COR-L47 (cell line): ENCODE data around the gene PSRC1.
"Not testable (repeated sequence)": the region's sequence is repeated elsewhere in the genome, so short reads cannot be mapped to it uniquely, and the experiment has no call there.

Experiments used
- DNase-seq: peaks from one replicate; lab custom pipeline; 2025; lab: John Stamatoyannopoulos, UW

Gene PSRC1

DNA sequence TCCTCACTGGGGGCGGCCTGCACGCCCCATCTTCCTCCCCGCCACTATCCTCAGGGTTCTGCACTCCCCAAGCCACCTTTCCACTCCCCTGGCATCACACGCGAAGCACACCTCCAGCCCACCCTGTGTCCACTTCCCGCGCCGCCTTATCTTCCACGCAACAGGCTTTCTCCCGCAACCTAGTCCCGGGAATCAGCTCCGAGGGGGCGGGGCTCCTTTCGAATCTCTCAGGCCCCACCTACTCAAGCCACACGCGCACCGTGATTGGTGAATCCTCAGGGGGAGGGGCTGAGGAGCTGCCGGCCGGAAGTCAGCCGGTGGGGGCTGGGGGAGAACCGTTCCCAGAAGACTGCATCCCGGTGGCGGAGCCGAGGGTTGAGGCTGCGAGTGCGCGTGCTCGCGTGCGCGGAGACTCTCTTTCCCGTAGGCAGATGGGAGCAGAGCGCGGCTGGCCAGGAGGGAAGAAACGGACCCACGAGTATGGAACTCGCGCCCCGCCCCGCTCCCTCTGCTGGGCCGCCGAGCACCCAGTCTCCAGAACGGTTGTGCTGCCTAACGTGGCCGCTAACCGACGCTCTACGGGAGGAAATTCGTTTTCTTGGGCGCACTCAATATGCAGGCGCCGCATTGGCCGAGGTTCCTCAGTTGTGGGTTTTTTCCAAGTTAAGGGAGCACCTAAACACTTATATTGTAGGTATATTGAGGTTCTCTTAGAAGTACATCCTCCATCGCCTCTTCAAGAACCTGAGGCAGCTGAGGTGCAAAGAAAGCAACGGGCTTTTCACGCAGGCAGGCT is at the start of gene PSRC1:
PSRC1 (minus strand) TSS at position 194 of the 796 bp plus-strand sequence.
- DNase-seq: peak; percentile 99

DNA sequence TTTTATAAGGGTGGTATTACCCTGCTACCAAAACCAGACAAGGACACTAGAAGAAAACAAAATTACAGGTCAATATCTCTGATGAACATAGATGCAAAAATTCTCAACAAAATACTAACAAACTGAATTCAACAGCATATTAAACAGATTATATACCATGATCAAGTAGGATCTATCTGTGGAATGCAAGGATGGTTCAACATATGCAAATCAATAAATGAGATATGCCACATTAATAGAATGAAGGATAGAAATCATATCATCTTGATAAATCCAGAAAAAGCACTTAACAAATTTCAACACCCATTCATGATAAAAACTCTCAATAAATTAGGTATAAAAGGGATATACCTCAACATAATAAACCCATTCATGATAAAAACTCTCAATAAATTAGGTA is 48.2 kb upstream of the PSRC1 start:
- DNase-seq: no peak

DNA sequence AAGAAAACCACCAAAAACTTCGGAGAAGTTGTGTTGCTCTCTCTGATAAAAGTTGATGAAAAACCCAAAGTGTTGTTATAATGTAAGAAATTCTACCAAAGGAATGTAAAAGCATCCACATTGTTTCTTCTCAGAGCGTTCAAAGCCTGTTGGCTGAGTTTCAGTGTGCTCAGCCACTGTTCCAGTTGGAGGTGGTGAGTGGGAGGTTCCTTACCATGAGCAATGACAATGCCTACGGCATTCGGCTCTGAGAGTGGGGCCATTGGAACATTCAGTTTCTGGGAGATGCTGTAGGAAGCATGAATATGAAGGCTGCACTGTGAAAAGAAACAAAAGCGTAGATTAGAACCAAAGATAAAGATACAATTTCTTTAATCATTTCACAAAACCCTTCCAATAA is 44.3 kb upstream of the PSRC1 start:
- no peak for DNase-seq

DNA sequence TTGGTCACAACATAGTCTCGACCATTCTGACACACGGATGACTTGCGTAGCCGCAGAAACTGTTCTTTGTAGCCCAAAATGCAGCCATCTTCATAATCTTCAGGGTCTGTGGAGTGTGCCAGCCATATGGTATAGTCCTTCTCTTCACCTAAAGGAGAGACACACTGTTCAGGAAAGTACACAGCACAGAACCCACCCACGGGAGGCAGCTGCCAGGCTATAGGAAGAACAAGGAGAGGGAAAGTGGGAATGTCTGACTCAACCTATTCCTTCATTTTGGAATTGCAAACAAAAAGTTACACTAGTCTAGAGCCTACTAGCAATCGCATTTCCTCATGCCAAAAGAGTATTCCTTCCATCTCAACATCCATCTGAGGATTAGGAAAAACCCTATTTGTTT is 40.0 kb upstream of the PSRC1 start:
- DNase-seq: no peak

DNA sequence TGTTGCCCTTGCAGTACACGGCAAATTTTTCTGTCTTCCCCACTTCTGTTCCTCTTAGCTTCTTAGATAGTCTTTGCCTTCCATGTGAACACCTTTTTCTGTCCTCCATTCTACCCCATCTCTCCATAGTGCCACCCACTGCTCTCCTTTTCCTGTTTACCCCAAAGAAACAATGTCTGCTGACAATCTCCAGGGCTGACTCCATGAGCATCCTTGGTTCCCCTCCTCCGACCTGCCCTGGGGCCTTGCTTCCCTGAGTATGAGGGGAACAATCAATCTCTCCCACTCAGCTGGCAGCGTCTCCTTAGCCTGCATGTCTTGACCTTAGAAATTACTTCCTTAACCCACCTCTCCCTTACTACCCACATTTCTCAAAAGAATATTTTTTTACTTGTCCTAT is 36.2 kb upstream of the PSRC1 start:
- no peak for DNase-seq

DNA sequence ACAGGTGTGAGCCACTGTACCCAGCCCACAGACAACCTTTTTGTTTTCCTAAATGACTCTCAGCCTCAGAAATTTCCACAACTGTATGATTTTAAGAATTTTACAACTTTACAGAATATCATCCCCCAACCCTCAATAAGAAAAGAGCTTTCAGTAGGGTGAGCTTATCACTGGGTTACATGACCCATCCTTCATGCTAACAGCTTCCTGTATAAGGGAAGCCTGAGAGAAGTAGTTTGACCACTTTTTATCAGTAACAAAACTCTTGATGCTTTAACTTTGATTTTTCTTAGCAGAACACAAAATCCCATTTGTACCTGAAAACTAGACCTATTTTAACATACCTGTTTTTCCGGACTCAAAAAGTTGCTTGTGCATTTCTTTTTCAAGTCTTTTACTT is 33.6 kb upstream of the PSRC1 start:
- no peak for DNase-seq

DNA sequence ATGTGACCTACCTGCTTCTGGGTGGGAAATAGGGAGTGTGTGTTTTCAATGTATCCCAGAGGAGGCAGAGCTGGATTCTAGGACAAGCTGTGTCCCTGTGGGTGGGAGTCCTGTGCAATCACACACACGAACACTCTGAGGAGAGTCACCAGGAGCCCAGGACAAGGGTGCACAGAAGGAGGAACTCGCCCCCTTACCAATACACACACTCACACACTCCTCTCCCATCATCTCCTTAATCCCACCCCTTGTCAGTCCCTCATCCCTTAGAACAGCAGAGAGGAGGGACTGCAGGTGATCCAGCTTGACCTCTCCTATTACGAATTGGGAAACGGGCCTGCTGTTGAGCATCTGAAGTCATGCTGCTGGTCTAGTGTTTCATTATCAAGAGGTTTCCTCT is 32.3 kb upstream of the PSRC1 start:
- no peak for DNase-seq

DNA sequence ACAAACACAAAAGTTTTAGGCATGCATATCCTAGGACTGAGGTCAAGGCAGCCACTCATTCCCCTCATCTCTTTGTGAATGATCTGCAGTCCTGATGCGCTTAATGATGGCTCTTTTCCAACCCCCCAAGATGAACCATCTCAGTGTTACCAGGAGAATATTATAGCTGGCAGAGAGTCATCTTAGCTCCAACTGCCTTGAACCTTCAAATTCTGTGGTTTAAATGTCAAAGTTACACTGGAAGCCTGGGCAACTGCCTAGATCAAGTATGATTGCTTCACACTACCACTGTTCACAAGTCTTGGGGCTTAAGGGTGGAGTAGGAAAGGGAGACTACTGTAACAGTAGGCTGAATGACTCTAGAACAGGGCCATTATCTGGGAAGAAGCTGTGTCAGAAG is 31.9 kb upstream of the PSRC1 start:
- DNase-seq: no peak

DNA sequence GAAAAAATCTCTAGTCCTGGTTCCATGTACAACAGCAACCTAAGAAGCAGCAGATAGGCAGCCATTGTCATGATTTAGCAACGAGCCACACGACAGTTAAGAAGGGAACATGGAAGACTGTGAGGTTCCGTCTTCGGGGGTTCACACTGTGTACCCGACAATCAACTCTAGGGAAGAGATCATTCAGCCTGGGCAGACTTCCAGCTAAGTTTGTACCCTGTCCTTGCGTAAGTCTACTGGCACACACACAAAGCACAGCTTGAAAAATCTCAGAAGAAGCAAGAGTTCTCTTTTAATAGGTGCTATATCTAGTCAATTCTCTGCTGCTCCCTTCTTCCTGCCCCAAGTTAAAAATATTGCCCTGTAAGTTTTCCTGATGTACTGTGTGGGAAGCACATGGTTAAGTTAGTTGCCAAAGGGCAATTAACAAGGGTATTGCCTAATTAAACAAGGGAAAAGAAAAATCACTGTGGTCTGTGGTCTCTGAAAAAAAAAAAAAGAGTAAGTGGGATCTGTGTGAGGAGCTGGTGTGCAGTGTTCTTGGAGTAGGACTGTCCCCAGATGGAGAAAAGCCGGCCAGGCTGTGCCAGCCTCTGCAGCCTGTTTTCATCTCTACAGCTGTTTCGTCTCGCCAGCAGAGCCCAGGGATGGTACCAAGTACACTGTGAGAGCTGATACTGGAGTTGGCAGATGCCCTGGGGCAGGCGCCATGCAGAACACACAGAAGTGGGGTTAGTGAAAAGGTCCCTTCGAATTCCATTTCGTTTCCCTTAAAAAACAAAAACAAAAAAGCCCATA is 30.2 kb upstream of the PSRC1 start:
- no peak for DNase-seq

DNA sequence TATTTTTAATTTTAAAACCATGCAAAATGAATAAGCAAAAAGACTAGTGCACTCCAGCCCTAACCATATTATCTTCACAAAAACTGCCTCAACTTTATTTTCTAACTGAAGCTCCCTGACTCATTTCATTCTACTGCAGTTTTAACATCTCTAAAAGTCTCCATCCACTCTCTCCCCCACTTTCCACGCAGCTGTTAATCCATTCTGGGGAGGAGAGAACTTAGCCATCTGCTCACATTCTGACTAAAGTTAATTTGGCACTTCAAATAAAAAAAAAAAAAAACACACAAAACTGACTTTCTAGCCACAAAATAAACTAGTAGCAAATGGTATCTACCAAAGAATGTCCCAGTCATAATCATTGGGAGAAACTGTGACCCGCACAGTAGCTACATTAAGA is 29.3 kb upstream of the PSRC1 start:
- no peak for DNase-seq

DNA sequence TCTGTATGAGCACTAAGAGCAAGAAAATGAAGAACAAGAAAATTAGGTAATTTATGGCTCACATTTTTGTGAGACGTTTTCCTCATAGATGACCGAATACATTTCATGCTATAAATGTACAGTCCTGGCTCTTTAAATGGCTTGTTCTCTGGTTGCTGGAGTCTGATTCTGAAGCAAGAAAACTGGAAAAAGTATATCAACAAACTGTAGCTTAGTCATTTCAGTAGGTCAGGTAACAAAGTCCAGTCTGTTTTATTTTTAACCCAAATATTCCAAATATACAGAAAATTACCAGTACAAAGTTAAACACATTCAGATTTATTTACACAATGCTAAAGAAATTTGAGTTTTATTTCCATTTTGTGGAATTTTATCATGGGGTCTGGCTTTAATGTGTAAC is 26.4 kb upstream of the PSRC1 start:
- DNase-seq: no peak

DNA sequence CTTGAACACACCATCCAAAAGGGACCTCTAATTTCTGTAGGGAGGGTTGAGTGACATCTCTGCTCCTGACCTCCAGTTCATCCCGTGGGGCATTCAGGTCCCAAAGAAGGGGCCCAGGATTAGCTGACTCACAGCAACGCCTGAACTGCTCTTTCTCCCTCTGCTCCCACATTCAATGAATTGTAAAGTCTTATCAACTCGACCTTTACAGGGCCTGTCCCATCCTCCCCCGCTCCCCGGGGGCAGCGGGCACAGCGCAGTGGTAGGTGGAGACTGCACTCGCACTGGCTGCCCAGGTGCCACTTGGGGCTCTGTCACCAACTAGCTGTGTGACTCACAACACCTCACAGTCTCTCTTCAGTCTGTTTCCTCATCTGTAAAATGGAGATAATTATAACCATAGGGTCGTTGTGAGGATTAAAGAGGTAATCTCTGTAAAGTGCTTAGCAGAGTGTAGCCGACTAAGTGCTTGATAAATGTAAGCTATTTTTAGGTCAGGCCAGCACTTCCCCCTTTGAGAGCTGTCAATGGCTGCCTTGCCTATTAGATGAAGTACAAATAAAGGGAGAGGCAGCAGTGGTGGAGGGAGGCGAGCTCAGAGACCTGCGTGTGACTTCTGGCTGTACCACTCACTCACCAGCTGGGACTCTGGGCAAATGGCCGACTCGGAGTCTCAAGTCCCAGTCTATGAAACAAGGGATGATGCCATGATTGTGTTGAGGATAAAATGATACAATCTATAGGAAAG is 24.5 kb upstream of the PSRC1 start:
- DNase-seq: no peak

DNA sequence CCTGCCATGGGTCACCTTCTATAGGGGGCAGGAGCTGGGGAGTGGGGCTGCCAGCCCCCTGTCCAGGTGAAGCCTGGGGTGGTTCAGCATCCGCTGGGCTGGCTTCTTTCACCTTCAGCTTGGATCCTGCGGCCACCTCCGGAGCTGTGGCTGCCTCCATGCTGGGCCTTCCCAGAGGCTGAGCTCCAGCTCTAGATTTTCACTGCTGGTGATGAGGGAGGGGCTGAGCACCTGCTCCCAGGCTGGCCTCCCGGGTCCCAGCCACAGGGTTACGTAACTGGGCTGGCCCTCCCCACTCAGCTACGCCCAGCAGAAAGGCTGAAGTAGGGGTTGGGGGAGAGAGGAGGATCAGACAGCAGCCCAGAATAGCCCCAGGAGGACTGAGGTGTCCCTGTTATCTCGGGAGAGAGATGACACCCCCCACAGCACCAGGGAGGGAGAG is 23.9 kb upstream of the PSRC1 start, which contains the start of gene MYBPHL:
MYBPHL (minus strand) TSS at position 180 of the 442 bp plus-strand sequence; CDS start at position 160, 20 bp downstream.
- DNase-seq: no peak

DNA sequence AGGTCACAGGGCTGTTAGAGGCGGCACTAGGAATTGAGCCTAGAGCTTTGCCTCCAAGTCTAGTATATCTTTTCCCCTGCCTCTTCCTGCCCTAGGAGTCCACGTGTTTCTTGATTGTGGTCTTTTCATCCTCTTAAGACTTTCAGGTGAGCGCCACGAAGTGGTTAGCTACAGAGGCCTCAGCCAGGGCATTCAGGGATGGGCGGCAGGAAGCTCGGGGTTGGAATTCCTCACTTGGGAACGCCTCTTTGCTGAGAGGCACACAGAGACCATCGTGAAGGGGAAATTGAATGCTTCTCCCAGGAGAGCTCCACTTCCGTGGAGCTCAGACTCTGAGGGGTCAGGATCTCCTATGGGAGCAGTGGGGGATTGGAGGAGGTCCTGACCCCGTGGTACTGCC is 23.0 kb upstream of the PSRC1 start:
- not testable (repeated sequence) for DNase-seq

DNA sequence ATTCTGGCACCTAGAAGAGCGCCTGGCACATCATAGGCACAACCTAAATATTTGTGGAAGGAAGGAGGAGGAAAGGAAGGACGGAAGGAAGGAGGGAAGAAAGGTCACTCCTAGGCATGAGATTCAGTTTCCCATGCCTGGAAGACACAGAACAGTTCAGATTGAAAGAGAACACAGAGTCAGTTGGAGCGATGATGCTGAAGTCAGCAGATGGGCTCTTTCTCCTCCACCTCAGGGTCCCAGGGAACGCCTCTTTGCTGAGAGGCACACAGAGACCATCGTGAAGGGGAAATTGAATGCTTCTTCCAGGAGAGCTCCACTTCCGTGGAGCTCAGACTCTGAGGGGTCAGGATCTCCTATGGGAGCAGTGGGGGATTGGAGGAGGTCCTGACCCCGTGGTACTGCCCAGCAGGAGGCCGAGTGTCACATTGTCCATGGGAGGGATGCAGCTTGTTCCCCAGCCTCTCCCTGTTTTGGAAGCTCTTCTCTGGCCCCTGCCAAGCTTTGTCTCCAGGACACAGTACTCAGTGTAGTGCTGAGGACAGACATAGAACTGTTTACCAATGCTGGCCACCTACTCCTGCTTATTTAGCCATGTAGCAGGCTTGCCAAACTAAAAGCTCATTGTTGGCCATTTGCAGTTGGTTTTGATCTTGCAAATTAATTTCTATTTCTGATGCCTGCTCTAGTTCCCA is 21.4 kb upstream of the PSRC1 start:
- DNase-seq: no peak

DNA sequence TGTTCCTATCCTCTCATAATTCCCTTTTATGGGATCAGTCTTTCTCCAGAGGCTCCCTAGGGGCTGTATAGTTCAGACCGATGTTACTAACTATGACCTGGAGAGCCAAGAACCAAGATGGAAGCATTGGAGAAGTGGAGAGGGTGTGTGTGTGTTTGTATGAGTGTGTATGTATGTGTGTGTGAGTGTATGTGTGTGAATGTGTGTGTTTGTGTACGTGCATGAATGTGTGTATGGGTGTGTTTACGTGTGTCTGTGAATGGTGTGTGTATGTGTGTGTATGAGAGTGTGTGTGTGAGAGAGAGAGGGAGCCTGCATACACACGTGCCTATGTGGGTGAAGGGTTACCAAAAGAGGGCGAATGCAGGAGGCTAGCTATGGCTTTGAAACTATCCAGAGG is 18.9 kb upstream of the PSRC1 start:
- DNase-seq: no peak

DNA sequence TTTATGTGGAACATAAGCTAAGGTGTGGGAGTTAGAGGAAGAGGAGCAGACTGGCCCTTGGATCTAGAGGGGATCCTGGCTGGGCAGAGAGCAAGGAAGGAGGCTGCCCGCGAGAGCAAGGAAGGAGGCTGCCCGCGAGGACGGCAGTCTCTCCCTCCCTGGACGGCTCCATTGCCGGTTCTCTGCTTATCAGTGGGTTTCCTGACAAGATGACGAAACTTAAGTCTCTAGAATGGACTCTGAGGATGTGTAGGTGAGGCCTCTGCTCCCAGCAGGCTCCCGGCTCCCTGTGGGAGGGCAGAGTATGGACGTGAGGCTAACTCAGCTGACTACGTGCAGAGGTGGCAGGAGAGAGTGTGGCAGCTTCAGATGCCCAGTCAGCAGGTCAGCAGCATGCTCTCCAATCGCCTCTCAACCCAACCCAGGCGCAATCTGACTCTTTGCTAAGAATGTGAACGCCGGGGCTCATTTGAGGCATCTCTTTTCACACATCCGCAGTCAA is 17.8 kb upstream of the PSRC1 start:
- no peak for DNase-seq

DNA sequence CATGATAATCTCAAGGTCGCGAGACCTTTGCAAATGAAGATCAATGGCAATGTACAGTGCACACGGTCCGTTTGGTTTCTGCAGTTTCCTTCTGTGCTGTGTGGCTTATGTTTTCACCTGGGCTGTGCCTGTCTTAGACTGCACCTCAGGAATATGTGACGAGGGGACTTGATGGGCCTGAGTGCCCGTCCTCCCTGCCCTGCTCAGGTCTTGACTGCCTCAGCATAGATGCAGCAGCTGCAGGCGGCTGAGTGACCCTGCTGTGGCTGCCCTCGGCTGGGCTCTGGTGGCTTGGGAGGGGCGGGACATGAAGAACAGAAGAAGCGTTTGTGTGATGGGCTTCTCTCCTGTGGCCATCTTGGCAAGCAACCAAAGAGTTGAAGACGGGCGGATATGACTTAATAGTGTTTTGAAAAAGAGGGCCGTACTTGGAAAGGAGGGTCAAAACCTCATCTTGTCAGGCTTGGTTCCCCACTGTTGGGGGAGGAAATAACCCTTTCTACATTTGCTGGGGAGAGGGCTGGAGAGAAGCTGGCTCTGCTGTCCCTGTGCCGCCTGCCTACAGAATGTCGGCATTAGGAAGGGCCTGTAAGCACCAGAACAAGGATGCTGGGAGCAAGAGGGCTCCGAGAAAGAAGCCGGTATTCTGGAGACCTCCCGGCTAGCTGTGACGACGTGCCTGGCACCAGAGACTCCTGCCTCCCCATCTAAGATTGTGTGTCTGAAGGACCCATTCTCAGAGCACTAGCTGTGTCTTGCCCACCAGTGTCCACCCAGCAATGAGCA is 16.8 kb upstream of the PSRC1 start:
- no peak for DNase-seq

DNA sequence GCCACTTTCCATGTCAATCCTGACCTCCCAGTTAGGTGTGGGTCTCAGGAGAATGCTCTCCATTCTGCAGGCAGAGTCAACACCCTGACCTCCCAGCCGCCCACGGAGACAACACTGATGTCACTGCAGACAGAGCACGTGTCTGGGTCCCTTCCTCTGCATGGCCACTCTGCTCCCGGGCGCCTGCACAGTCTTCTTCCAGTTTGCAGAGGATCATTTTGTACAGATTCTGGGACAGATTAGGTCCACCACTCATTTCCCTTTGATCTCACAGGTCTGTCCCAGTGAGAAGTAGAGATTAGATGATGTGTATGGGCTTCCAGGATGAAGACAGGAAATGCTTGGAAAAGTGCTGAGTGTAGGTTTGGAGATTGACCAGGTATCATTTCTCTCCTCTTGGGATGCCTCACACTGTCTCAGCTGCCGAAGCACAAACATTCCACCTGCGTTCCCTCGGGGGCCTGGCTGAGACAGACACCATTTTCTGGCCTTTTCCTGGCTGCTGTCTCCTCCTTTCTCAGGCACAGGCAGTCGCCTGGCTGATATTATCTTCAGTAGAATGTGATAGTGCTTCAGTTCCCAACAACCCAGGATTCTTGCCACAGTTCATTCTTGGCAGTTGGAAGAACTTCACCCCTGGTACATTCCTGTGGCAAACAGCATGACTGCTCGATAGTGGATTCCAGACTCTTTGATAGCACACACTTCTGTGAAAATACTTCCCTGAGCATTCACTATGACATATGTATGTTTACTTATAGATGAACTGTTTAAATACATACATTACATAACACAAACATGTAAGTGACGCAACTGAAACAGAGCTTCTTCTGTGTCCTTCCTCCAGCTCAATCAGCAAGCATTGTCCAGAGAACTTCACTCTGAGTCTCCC is 16.0 kb upstream of the PSRC1 start:
- no peak for DNase-seq

DNA sequence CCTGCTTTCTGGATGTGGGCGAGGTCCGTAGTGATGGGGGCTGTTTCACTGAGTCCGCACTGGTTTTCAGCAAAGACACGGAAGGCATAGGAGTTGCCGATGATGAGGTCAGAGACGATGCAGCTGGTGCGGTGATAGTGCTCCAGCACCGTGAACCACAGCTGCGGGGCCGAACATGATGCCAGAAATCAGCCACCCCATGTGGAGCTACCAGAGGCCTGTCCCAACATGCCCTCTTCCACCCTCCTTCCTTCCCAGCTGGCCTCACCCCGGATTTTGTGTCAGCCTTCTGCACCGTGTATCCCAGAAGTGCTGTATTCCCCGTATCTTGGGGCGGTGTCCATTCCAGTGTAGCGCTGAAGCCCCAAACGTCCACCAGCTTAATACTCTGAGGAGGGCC is 13.8 kb upstream of the PSRC1 start:
- DNase-seq: no peak
